T47D (cell line): ENCODE data around the gene CXCR5.

ENCODE experiments used
- DNase-seq, 2 experiments: peaks; one replicate each; pipeline versions ENCODE4 v3.0.0 to v3.0.0-alpha.2; 2011 to 2012; ENCODE audit warnings: low read depth in 1 of 2, low spot score in 1 of 2
- JUND ChIP-seq: IDR thresholded peaks from 2 replicates; pipeline ENCODE4 v1.6.1; 2012; ENCODE audit warnings: low read depth
- in situ Hi-C: cut with HindIII; loops from 2 replicates; pipeline ENCODE4 v1.10.0; 2016; ENCODE audit warnings: low sequenced_read_pairs, low pct_unique_long_range_greater_than_20kb

Gene CXCR5

GRCh38 chr11:118883004-118883367, 706 bp upstream of the CXCR5 start:
- DNase-seq: no peak
- TF ChIP-seq JUND: no peak
- in situ Hi-C loops: no loop called here

GRCh38 chr11:118884875-118885274, 1.2 kb downstream of the CXCR5 start:
- DNase-seq: no peak
- no peak for TF ChIP-seq JUND
- in situ Hi-C loops: no loop called here

GRCh38 chr11:118885319-118885718, 1.6 kb downstream of the CXCR5 start:
- in situ Hi-C loops: no loop called here
- DNase-seq: no peak
- no peak for TF ChIP-seq JUND

- no peak for TF ChIP-seq JUND
- no peak for DNase-seq
- in situ Hi-C loops: no loop called here
These were observed 2.3 kb downstream of the CXCR5 start for GRCh38 chr11:118885831-118886565.

GRCh38 chr11:118886681-118887111, 3.0 kb downstream of the CXCR5 start:
- no peak for TF ChIP-seq JUND
- in situ Hi-C loops: no loop called here
- DNase-seq: no peak

- DNase-seq: no peak
- in situ Hi-C loops: no loop called here
- TF ChIP-seq JUND: no peak
These were observed 3.5 kb downstream of the CXCR5 start for GRCh38 chr11:118887206-118887605.

- in situ Hi-C loops: no loop called here
- TF ChIP-seq JUND: no peak
These were observed 4.7 kb downstream of the CXCR5 start for GRCh38 chr11:118888398-118888797.

GRCh38 chr11:118889797-118890196, 6.1 kb downstream of the CXCR5 start:
- peak; percentile 55 to 73 for DNase-seq
- TF ChIP-seq JUND: no peak
- in situ Hi-C loops: no loop called here

More at GRCh38 chr11:118888398-118888797, 4.7 kb downstream of the CXCR5 start:
- no peak for DNase-seq

GRCh38 chr11:118892514-118892913, 8.8 kb downstream of the CXCR5 start:
- peak; percentile 64 to 89 for DNase-seq
- in situ Hi-C loops: no loop called here
- no peak for TF ChIP-seq JUND

- in situ Hi-C loops: no loop called here
- TF ChIP-seq JUND: no peak
- DNase-seq: no peak
These were observed 9.3 kb downstream of the CXCR5 start for GRCh38 chr11:118892964-118893363.

- DNase-seq: no peak
- in situ Hi-C loops: no loop called here
- no peak for TF ChIP-seq JUND
These were observed 10.0 kb downstream of the CXCR5 start for GRCh38 chr11:118893662-118894061.

GRCh38 chr11:118894192-118894591, 10.5 kb downstream of the CXCR5 start:
- in situ Hi-C loops: no loop called here
- no peak for DNase-seq
- TF ChIP-seq JUND: no peak

GRCh38 chr11:118895093-118896039, 11.7 kb downstream of the CXCR5 start:
- in situ Hi-C loops: no loop called here
- TF ChIP-seq JUND: no peak

More at GRCh38 chr11:118895093-118896039, 11.7 kb downstream of the CXCR5 start:
- DNase-seq: no peak
